Fibroblast of lung (primary cell): ENCODE data around the gene COL16A1.

Experiments
- EZH2 ChIP-seq: IDR thresholded peaks from 2 replicates; pipeline ENCODE4 v1.5.1; 2012; ENCODE audit warnings: low read length, control low read depth, mild to moderate bottlenecking; ENCODE audit errors: missing control alignments
- TF ChIP-seq, protein P1 (sequence below), 2 donors: IDR thresholded peaks in 1 of 2; conservative IDR thresholded peaks in 1 of 2; 1 replicate in 1 of 2; 2 replicates in 1 of 2; pipeline ENCODE4 v1.5.1; 2011 to 2012; ENCODE audit warnings: low read length in 2 of 2, control low read depth in 1 of 2, inconsistent platforms in 1 of 2, low read depth in 1 of 2, mild to moderate bottlenecking in 1 of 2

DNA sequence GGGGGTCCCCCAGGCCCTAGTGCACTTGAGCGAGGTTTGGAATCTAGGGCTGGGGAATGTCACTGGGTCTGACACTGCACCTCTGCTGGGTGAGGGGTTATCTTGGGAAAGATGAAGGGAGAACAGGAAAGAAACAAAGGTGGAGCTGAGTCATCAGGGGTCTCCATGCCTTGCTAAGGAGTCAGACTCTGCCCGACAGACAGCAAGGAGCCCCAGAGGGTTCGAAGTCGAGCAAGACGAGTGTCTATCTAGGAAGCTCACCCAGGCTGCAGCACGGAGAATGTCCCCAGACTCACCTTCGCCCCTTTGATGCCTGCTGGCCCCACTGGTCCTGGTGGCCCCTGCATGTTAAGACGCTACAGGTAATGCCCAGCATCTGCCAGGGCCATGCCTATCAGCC, 18.0 kb downstream of the COL16A1 start:
- TF ChIP-seq, protein P1, sequence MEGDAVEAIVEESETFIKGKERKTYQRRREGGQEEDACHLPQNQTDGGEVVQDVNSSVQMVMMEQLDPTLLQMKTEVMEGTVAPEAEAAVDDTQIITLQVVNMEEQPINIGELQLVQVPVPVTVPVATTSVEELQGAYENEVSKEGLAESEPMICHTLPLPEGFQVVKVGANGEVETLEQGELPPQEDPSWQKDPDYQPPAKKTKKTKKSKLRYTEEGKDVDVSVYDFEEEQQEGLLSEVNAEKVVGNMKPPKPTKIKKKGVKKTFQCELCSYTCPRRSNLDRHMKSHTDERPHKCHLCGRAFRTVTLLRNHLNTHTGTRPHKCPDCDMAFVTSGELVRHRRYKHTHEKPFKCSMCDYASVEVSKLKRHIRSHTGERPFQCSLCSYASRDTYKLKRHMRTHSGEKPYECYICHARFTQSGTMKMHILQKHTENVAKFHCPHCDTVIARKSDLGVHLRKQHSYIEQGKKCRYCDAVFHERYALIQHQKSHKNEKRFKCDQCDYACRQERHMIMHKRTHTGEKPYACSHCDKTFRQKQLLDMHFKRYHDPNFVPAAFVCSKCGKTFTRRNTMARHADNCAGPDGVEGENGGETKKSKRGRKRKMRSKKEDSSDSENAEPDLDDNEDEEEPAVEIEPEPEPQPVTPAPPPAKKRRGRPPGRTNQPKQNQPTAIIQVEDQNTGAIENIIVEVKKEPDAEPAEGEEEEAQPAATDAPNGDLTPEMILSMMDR (conservative IDR thresholded peaks at IDR 0.05 in 1 of 2, IDR thresholded peaks at IDR 0.05 in 1 of 2; ENCODE audit: low read depth in 1 of 2, low read length in 2 of 2): no peak
- TF ChIP-seq EZH2: no peak
